Globus pallidus (tissue), 1 donor: ENCODE data around the gene RBBP7.
A peak's percentile ranks its signal among the peaks of the same experiment; 100 is the strongest.

Experiments used
- DNase-seq: peaks from one replicate; pipeline ENCODE4 v3.0.0-alpha.2; 2015; ENCODE audit warnings: low spot score

Gene RBBP7

DNA sequence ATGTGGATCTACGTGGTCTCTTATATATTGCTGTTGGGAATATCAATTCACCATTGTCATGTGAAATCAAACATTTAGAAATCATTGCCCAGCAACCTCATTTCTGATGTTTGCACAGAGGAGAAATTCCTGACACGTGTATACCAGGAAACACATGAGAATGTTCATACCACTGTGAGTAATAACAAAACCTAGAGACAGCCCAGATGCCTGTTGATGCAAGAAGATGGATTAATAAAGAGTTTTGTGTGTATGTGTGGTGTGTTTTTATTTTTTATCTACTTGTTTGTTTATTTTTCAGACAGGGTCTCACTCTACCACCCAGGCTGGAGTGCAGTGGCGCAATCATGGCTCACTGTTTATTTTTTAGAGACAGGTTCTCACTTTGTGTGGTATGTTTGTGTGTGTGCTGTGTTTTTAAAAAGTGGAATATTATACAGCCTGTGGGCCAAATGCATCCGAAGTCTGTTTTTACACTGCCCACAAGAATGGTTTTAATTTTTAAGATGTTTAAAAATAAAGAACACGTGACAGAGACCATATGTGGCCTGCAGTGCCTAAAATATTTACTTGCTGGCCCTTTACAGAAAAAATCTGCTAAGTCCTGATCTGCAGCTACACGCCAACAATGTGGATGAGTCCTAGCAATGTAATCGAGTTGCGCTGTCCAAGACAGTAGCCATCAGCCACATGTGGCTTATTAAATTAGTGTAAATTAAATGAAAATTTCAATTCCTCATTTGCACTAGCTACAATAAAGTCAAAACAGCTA lies 44.7 kb downstream of the RBBP7 start:
- no peak for DNase-seq

DNA sequence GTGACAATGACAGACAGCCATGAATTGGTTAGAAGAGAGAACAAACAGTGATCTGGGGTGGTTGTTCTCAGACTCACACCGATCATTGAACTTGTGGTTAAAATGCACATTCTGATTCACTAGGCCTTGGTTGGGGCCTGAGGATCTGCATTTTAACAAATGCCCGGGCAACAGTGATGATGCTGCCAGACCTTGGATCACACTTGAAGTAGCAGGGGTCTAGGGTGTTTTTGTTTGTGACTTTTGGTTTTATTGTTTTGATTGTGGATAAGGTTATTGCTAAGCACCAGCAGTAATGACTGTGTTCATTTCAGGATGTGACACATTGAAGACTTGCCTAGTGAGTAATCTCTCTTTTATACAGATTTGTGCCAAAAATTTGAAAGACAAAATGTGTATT lies 47.4 kb downstream of the RBBP7 start:
- no peak for DNase-seq

DNA sequence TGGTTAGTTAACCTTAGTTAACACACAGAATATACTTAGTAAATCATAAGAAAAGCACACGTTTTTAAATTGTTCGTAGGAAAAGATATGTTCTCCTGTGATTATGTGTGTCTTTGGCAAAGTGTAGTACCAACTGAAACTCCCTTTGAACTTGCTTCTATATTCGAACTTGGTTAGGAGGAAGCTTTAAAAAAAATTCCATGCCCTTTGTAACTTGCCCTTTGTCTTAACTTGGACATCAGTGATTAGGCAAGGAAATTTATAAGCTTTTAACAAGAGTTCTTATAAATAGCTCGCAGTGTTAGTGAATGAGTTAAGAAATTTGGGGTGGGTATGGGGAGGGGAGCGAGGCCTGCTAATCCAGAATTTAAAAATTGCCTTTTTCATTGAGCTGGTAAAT lies 50.5 kb downstream of the RBBP7 start:
- no peak for DNase-seq

GRCh38 chrX:16814597-16814996 lies 55.6 kb downstream of the RBBP7 start:
- no peak for DNase-seq

- DNase-seq, result no peak
Measured at GRCh38 chrX:16807976-16808542, 62.1 kb downstream of the RBBP7 start.

DNA sequence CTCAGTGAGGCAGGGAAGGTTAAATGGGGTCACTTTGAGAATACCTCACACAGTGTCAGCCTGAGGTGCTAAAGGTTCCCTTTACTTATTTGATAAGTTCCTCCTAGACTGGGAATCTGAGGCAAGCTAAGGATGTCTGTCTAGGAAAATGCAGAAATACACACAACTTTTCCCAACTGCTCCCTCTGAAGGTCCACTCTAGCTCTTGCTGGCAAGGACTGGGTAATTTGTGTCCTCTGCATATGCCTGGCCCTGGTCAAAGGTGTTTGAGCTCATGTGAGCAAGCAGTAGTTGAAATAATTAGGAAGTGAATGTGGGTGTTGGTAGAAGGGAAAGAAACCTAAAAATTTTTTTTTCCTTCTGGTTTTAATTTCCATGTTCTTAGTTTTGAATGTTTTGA lies 62.6 kb downstream of the RBBP7 start:
- no peak for DNase-seq

DNA sequence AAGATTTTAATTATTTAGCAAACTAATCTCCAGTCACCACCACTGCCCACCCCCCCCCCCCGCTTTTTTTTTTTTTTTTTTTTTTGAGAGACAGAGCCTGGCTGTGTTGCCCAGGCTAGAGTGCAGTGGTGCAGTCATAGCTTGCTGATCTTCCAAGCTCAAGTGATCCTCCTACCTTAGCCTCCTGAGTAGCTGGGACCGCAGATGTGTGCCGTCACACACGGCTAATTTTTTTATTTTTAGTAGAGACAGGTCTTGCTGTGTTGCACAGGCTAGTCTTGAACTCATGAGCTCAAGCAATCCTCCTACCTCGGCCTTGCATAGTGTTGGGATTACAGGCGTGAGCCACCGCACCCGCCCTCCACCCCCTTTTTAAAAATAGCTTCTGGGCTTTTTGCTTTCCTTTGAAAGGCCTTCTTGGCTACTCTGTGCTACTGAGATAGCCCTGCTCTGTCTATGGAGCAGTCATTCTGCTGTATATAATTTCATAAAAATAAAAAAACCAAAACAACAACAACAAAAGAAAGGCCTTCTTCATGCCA lies 65.2 kb downstream of the RBBP7 start:
- DNase-seq, result no peak

DNA sequence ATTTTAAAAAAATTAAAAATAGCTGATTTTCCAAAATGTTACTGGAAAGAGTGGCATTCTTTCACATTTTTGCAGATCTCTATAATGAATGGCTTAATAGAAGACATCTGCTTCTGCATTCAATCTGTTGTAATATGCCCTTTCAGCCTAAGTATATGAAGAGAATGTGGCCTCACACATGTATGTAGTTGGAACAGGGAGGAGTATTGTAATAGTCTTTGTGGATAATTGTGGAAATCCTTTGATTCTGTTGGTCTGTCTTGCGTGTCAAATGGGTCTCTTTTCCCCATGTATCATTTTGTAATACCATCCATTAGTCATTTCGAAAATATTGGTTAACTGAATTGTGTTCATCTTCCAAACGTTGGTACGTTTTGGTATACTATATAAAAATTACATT lies 72.3 kb downstream of the RBBP7 start:
- DNase-seq, result no peak

DNA sequence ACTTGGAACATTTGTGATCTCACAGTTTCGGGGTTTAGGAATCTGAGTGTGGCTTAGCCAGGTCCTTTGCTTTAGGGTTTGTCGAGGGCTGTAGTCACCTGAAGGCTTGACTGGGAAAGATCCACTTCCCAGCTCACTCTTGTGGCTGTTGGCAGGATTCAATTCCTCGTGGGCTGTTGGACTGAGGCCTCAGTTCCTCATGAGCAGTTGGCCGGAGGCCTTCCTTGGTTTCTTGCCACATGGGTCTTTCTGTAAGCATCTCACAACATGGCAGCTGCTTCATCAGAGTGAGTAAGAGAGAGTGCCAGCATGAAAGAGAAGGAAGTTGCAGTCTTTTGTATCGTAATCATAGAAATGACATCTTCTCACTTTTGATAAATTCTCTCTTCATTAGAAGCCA lies 72.8 kb downstream of the RBBP7 start:
- peak; percentile 40 for DNase-seq

DNA sequence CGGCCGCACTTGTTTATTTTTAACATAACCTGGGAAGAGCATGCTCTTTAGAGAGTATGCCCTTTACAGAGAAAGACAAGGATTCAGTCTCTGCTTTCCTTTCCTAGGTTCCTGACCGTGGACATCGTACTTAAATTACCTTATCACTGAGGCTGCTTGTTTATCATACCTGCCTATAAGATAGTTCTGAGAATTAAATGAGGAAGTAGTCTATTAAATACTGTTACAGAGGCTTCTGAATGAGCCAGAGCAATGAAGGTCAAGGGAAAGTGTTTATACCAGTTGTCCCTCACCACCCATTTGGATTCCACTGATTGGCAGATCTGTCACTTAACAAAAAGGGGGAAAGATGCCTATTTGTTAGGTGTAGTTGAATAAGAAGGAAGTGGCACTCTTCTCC lies 73.9 kb downstream of the RBBP7 start:
- DNase-seq, result no peak
